ENCODE data around the gene SIRT2.

DNA sequence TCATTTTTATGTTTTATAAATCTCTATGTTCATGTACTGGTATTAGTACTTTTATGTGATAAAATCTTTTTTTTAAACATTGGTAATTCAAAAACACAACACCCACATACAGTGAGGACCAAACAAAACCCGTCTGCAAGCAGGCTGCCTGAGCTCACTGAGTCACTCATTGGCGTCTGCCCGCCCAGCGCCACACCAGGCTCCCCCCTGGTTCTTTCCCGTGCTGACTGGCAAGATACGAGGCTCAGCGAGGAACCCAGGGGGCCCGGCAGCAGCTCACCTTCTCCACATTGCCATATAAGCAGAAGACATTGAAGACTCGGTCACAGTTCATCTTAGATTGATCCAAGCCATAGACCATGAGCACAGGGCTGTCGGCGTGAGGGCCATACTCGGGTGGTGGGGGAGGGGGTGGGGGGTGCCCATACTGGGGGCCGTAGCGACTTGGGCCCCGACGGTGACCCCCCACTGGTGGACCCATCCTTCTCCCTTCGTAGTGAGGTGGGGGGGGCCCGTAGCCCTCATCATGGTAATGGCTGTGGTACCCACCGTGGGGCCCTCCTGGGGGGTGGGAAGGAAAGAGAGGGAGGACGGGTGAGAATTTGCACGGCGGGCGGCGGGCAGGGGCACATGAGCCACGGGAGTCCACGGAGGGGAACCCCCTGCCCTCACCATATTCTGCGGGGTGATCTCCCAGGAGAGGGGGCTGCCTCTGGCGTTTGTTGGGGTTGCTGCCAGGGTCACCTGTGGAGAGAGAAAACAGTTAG, 59.4 kb downstream of the SIRT2 start:
- TF ChIP-seq EZH2 (IDR thresholded peaks at IDR 0.05; ENCODE audit: insufficient read depth, poor library complexity, severe bottlenecking) (no peak), EZH2phosphoT487 (IDR thresholded peaks at IDR 0.05; ENCODE audit: insufficient read depth, low read depth) (no peak)

Data from GM23248 (cell line).